Measurements from ENCODE around the gene LPP.

LPP gene

DNA sequence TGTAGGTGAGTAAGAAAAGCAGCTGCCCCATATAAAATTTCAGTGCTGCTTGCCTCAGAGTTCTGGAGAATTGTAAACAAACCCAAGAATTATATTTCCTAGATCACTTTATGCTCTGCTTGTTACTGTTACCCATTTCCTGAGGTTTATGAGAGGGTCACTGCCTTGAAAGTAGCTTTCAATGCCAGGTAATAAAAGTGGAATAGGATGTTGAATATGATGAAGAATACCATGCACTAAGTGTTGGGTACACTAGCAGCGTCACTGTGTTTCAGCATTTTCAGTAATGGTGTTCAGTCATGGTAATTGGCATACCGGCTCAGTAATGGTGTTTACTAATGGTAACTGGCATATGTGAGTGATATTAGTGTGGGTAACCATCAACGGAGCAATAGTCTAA lies 568.0 kb downstream of the LPP start:
- in situ Hi-C loops (cut with MboI; ENCODE audit: low sequenced_read_pairs) = no loop called here

- in situ Hi-C loops (cut with MboI; ENCODE audit: low sequenced_read_pairs) = no loop called here
These were observed 569.0 kb downstream of the LPP start for GRCh38 chr3:188722963-188723362.

GRCh38 chr3:188727052-188727451 lies 573.1 kb downstream of the LPP start:
- in situ Hi-C loops (cut with MboI; ENCODE audit: low sequenced_read_pairs) = loop anchor here (25.0 kb wide), 1 partner anchor 990 kb away; the partner anchor contains the start of gene BCL6

DNA sequence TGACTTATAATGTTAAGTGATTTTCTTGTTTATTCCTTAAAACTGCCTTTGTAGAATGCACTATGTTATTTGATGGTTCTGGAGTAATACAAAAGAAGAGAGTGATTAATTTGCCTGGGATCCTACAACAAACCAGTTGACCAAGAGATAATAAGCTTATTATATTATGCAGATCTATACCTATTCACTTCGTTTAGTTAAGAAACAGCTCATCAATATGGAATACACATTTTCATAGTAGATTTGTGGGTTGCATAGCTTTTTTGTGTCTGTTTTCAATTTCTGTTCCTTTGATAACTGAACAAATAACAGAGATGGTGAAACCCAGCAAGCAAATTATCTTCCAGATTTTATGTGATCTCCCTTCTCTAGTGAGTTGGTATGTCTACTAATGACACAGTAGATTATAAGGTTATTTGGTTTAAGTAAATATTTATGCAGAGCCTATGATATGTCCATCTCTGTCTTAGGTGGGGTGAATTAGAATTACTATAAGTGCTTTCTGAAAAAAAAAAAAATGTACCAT lies 574.5 kb downstream of the LPP start:
- in situ Hi-C loops (cut with MboI; ENCODE audit: low sequenced_read_pairs) = loop anchor here (25.0 kb wide), 1 partner anchor 991 kb away; the partner anchor contains the start of gene BCL6

DNA sequence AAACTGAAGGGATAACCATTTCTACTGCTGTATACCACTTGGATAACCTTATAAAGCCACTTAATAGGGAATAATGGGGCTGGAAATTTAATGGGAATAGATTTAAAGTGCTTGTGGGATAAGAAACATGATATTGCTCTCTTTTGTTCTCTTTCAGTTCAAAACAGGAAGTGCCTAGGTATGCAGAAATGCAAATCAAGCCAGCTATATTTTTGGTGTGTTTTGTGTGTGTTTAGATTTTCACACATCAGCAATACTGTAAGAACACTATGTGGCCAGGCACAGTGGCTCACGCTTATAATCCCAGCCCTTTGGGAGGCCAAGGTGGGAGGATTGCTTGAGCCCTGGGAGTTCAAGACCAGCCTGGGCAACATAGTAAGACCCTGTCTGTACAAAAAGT lies 575.5 kb downstream of the LPP start:
- in situ Hi-C loops (cut with MboI; ENCODE audit: low sequenced_read_pairs) = loop anchor here (25.0 kb wide), 1 partner anchor 992 kb away; the partner anchor contains the start of gene BCL6

DNA sequence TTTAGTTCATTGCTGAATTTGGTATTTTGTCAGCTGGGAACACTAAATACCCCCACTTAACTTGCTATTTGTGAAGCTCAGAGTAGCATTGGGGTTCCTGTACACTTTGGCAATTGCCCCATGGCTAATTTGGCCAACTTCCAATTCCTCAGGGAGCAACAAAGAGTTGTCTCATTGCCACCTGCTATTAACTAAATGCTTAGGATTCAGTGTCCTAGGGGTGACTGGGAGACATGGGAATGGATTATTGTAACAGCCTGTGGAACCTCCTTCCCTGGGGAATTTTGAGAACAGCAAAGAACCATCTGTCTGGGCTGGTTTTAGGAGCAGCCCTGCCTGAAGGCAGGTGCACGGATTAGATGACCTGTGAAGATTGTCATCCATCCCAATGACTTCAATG lies 580.4 kb downstream of the LPP start:
- in situ Hi-C loops (cut with MboI; ENCODE audit: low sequenced_read_pairs) = loop anchor here (25.0 kb wide), 1 partner anchor 997 kb away; the partner anchor contains the start of gene BCL6

DNA sequence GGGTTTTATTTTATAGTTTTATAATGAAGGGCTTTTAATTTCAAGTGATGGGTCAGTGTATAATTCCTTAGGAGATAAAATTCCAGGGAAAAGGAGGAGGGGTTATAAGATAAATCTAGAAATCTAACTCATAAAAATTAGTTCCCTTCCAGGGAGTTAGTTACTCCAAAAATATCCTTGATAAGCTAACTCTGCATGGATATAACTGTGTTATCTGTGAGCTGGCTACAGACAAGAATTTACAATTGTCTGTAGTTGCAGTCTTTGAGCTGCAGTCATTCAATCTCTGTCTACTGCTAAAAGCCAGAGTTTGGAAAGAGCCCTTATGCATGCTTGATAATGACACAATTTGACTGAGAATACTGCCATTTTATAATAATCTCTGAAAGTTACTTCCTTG lies 585.6 kb downstream of the LPP start:
- in situ Hi-C loops (cut with MboI; ENCODE audit: low sequenced_read_pairs) = loop anchor here (25.0 kb wide), 1 partner anchor 1002 kb away; the partner anchor contains the start of gene BCL6

- in situ Hi-C loops (cut with MboI; ENCODE audit: low sequenced_read_pairs) = loop anchor here (25.0 kb wide), 1 partner anchor 1003 kb away; the partner anchor contains the start of gene BCL6
These were observed 586.1 kb downstream of the LPP start for GRCh38 chr3:188740010-188740409.

- in situ Hi-C loops (cut with MboI; ENCODE audit: low sequenced_read_pairs) = loop anchor here (25.0 kb wide), 1 partner anchor 1006 kb away; the partner anchor contains the start of gene BCL6
These were observed 589.0 kb downstream of the LPP start for GRCh38 chr3:188742755-188743550.

- in situ Hi-C loops (cut with MboI; ENCODE audit: low sequenced_read_pairs) = loop anchor here (25.0 kb wide), 1 partner anchor 1007 kb away; the partner anchor contains the start of gene BCL6
These were observed 590.2 kb downstream of the LPP start for GRCh38 chr3:188744166-188744565.

DNA sequence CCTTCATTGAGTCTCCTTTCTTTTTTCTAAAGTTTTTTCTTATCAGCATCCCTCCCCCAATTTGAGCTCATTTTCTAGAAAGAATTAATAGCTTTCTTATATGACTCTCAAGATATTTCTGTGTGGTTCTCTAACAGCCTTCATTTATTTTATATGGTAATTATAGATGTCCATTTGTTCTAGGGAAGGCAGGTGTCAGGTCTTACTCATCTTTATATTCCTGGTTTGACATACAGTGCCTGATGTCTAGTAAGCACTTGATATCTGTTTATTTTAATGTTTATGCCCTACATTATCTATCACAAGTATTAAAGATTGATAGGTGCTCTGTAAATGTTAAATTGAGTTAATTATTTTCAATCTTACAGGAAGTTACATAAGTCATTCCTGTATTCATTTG lies 591.1 kb downstream of the LPP start:
- in situ Hi-C loops (cut with MboI; ENCODE audit: low sequenced_read_pairs) = loop anchor here (25.0 kb wide), 1 partner anchor 1008 kb away; the partner anchor contains the start of gene BCL6

- in situ Hi-C loops (cut with MboI; ENCODE audit: low sequenced_read_pairs) = loop anchor here (25.0 kb wide), 1 partner anchor 1009 kb away; the partner anchor contains the start of gene BCL6
These were observed 592.4 kb downstream of the LPP start for GRCh38 chr3:188746291-188746783.

DNA sequence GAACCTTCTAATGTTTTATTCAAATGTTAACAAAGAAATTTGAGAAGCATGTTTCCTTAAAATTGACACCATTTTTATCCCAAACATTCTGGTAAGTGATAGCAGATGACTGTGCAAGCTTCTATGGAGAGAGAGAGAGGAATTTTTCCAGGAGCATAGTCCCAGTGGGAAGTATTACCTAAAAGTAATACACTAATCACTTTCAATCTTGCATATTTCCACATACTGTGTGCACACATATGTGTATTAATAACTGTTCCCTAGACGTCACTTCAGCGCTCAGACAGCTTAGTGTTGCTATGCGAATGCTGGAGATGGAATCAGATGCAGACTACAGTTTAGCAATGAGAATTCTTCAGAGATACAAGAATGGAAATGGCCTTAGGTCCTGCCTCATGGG lies 593.5 kb downstream of the LPP start:
- in situ Hi-C loops (cut with MboI; ENCODE audit: low sequenced_read_pairs) = loop anchor here (25.0 kb wide), 1 partner anchor 1010 kb away; the partner anchor contains the start of gene BCL6

GRCh38 chr3:188749010-188749617 lies 595.2 kb downstream of the LPP start:
- in situ Hi-C loops (cut with MboI; ENCODE audit: low sequenced_read_pairs) = loop anchor here (25.0 kb wide), 1 partner anchor 1012 kb away; the partner anchor contains the start of gene BCL6

DNA sequence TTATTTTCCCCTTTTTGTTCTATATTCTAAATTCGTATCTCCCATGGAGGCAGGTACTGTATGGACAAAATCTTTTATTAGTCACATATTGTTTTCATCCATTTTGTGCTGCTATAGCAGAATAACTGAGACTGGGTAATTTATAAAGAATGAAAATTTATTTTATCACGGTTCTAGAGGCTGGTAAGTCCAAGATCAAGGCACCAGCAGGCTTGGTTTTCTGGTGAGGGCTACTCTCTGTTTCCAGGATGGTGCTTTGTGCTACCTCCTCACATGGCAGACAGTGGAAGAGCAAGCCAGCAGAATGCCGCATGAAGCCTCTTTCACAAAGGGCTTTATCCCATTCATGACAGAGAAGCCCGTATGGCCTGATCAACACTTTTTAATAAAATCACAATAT lies 595.9 kb downstream of the LPP start:
- in situ Hi-C loops (cut with MboI; ENCODE audit: low sequenced_read_pairs) = loop anchor here (25.0 kb wide), 1 partner anchor 1013 kb away; the partner anchor contains the start of gene BCL6

GRCh38 chr3:188750617-188751016 lies 596.7 kb downstream of the LPP start:
- in situ Hi-C loops (cut with MboI; ENCODE audit: low sequenced_read_pairs) = no loop called here

GRCh38 chr3:188752850-188753249 lies 598.9 kb downstream of the LPP start:
- in situ Hi-C loops (cut with MboI; ENCODE audit: low sequenced_read_pairs) = no loop called here

- in situ Hi-C loops (cut with MboI; ENCODE audit: low sequenced_read_pairs) = no loop called here
These were observed 600.3 kb downstream of the LPP start for GRCh38 chr3:188754267-188754666.

DNA sequence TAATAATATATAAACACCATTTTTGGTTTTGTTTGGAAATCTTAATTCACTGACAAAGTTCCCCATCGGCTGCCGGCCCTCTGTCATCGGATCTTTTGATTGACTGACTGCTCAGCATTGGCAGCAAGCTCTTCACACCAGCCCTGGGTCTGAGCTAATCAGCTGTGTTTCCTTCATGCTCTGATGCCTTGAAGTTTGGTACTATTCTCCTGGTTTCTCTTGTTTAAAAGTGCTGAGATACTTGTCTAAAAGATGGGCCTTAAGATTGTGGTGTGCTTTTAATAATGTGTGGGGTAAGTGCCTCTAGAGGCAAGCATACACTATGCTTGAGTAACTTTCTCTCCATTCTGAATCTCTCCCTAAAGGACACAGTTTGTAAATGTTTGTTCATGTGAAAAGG lies 602.3 kb downstream of the LPP start:
- in situ Hi-C loops (cut with MboI; ENCODE audit: low sequenced_read_pairs) = no loop called here

DNA sequence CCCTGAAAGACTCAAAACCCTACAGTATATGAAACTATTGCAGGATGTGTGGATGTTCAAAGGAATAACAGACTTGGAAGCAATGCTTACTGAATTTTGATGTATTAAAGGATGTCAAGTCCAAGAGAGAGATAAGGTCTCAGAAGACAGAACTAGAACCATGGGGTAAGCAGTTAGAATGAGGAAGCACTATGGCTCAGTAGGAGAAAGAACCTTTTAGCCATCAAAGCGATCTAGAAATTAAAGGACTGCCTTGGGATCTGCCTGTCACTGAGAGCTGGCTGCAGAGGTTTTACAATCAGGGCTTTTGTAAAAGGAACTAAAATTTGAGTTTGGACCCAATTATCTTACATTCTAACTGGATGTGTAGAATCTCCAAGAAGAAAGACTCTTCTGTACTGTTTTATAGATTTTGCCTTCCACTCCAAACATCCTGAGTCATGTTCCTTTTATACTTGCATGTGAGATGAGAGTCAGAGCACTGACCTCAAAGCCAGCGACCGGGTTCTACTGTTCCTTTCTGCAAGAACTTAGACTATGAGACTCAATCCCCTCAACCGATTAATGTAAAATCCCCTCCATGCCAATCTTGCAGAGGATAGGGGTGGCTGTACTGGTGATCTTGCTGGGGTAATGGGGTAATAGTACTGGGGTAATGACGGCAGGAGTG lies 605.5 kb downstream of the LPP start:
- in situ Hi-C loops (cut with MboI; ENCODE audit: low sequenced_read_pairs) = no loop called here

Data from HL-60/S4 (cell line).